HG02943 (cell line): ENCODE results near the gene HOXA9.

Experiments
- ATAC-seq: cut with Tn5 transposase; IDR thresholded peaks from one replicate; pipeline ENCODE4 v1.9.1; 2021; ENCODE audit warnings: mild to moderate bottlenecking, low read depth, moderate library complexity; ENCODE audit not compliant: unreplicated experiment

Gene HOXA9

DNA sequence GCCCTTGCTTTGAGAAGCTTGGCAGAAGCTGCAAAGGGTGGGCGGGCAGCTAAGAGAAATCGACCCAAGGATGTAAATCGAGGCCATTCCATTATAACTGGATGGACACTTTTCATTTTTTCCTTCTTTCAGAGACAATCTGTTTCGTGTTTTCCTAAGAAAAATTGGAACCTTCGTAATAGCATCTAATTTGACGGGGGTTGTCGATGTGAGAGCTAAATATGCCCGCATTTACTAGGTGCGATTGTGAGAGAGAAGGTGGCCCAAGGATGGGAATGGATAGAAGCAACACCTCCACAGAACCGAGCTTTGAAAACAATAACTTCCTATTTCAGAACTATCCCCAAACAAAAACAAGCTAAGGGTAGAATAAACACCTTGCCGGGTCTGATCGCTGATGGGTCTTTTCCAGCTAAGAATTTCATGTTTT is 33.9 kb downstream of the HOXA9 start:
- no peak for ATAC-seq

DNA sequence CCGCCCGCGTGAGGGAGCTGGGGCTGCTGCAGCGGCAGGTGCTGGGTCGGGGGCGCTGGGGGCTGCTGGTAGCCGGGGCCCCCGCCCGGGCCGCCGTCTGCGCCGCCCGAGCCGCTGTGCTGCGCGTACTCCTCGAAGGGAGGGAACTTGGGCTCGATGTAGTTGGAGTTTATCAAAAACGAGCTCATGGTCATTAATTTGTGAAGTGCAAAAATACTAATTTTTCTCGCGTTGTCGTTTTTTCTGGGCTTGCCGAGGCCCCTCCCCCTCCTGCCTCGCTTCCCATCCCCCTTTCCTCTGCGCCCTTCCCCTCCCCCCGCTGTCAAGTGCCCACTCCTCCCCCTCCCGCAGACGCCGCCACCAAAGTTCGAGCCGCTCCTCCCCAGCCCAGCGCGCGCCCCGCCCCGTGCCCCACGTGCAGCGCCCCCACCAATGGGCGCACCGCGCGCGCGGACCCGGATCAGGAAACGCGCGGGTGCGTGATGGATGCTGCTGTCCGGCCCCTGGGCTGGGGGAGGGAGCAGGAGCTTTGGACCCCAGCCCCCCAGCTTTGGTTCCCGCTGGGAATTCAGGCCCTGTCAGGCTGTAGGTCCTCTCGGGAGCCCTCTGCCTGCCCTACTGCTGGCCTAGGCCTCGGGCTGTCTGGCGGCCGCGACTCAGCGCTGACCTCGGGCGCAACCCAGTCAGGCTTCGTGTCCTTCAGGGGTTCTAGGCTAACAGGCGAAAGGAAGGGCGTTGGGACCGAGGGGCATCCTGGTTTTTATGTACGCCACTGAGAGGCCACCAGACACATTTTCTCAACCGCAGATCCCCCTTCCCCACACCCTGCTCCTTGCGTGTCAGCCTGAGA is 34.6 kb downstream of the HOXA9 start, which contains the start of gene HOXA4:
Gene HOXA4 (minus strand): TSS at position 218 of the 850 bp plus-strand sequence. CDS start 24 bp downstream, at position 194.
- ATAC-seq = no peak

GRCh38 chr7:27129729-27130539 is 35.4 kb downstream of the HOXA9 start:
- ATAC-seq = no peak

GRCh38 chr7:27128776-27129728 is 36.3 kb downstream of the HOXA9 start:
- no peak for ATAC-seq

- ATAC-seq = no peak
Observed at GRCh38 chr7:27128034-27128433, 37.3 kb downstream of the HOXA9 start.

GRCh38 chr7:27126596-27127327 is 38.6 kb downstream of the HOXA9 start:
- no peak for ATAC-seq

- no peak for ATAC-seq
Observed at GRCh38 chr7:27125986-27126394, 39.3 kb downstream of the HOXA9 start.

DNA sequence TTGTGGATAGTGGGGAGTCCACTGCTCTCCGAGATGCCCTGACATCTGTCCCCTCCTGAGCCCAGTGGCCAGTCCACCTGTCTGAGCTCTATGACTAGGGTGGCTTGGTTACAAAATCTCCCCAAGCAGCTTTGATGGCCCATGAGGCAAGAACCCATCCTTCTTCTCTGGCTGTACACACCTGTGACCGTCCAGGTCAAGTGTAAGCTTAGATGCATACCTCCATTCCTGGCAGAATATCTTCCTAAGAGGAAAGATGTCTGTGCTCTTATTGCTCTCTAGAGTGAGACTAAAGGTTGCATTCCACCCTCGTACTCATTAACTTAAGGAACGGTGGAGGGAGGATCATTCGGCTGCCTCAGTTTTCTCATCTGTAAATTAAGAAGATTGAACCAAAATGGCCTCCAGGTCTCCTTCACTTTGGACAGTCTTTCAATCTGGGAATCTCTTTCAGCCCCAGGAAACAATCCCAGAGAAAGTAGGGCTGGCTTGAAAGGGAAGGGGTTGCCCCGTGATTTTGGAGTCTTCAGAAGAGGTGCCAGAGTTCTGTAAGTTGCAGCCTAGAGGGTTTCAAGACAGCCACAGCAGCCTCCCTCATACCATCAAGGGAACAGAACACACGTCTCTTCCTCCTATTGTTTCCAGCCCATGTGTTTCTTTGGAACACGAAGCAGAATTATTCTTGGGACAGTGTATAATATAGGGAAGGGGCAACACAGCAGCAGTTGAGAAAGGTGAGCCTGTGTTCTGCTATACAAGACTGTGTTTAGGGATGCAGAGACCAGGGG is 40.2 kb downstream of the HOXA9 start:
- no peak for ATAC-seq

- ATAC-seq = no peak
Observed at GRCh38 chr7:27124096-27124901, 41.0 kb downstream of the HOXA9 start.

DNA sequence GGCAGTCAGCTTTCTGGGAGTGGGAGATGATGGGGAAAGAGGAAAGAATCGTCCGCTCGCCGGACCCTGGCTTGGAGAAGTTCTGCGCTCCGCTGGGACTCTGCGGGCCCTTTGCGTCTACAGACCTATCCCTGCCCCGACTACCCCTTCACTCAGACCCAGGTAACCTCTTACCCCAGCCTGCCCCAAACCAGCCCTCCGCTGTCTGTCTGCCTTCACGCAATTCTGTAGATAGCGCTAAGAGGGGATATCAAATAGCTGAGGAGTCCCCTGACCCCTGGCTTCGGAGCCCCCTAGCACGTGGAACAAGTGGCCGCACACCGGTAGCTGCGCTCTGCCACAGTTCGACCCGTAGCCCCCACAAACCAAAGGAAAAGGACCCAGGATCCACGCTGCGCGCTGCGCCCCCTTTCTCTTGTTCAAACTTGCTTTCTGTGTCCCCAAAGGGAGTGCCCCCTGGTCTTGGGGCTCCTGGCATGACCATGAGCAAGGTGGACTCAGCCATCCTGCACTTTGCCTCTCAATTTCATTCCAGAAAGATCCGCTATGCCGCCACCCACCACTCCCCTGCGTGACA is 41.8 kb downstream of the HOXA9 start:
- no peak for ATAC-seq

- ATAC-seq = no peak
Observed at GRCh38 chr7:27123007-27123476, 42.3 kb downstream of the HOXA9 start.

DNA sequence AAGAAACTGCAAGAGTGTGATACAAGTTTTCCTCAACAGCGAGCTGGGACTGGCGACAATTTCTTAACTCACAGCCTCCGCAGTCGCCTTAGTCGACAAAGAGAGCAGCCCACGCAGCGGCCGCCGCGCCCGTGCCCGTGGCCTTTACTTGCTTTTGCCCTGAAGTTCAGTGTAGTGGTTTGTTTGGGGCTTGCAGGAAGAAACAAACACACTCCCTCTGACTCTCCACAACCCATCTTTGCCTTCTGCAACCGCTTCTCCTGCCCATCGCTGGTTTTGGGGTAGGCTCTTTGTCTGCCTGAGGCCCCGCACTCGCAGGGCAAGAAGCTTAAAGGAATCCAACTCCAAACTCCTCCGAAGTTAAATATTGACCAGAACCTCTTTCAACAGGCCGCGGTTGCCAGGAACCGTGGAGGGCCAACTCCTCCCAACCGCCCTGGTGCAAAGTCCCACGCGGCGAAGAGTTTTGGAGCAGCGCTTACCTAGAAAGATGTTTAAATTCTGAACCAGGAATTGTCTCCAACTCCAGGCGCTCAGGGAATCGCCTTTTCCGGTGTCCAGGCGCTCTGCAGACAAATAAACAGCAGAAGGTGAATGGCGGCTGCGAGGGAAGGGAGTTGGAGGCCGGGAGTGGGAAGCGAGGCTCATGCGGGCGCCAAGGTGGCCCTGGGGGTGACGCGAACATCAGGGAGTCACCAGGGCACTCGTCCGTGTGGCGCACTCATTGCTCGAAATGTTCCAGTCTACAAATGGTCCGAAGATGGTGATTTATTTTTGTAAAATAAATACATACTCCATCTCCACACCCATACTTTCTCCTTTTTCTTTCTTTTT is 43.0 kb downstream of the HOXA9 start:
- ATAC-seq = no peak

- ATAC-seq = no peak
Observed at GRCh38 chr7:27121684-27122076, 43.7 kb downstream of the HOXA9 start.

- no peak for ATAC-seq
Observed at GRCh38 chr7:27119412-27119911, 45.9 kb downstream of the HOXA9 start.

GRCh38 chr7:27118580-27118979 is 46.8 kb downstream of the HOXA9 start:
- no peak for ATAC-seq

- ATAC-seq = no peak
Observed at GRCh38 chr7:27117887-27118491, 47.3 kb downstream of the HOXA9 start.
